Activated CD4-positive, alpha-beta memory T cell treated with anti-CD3 and anti-CD28 coated beads for 36 hours (primary cell): Measurements from ENCODE around the gene NME7. TPM values are rescaled to one million over a fixed set of nuclear protein-coding genes. Genes with fewer than 3 reads are reported as not detected.

ENCODE experiments used
- CTCF ChIA-PET: fragments of 350-600 bp; sonication (Branson Sonifier 250); formaldehyde crosslinking; loops from one replicate; lab custom pipeline; 2021; ENCODE audit warnings: antibody characterized with exemption, inconsistent platforms; lab: Charles Lee
- POLR2A ChIA-PET: fragments of 350-600 bp; sonication (Branson Sonifier 250); formaldehyde crosslinking; loops from one replicate; lab custom pipeline; 2021; ENCODE audit warnings: antibody characterized with exemption; lab: Charles Lee
- DNase-seq: peaks from one replicate; pipeline ENCODE4 v3.0.0-alpha.2; 2020
- H3K27ac Mint-ChIP-seq: one replicate; pipeline ENCODE4 v1.8.0; 2021; ENCODE audit warnings: mixed read lengths
- H3K27me3 Mint-ChIP-seq: one replicate; pipeline ENCODE4 v1.8.0; 2021; ENCODE audit warnings: mixed read lengths
- H3K36me3 Mint-ChIP-seq: one replicate; pipeline ENCODE4 v1.8.0; 2021; ENCODE audit warnings: mixed read lengths
- H3K4me1 Mint-ChIP-seq: one replicate; pipeline ENCODE4 v1.8.0; 2021; ENCODE audit warnings: low read depth, mixed read lengths
- H3K4me3 Mint-ChIP-seq: one replicate; pipeline ENCODE4 v1.8.0; 2021; ENCODE audit warnings: mild to moderate bottlenecking, mixed read lengths
- H3K9me3 Mint-ChIP-seq: one replicate; pipeline ENCODE4 v1.8.0; 2021; ENCODE audit warnings: mixed read lengths
- intact Hi-C: fragments of 100-400 bp; cut with micrococcal nuclease; formaldehyde crosslinking; loops from one replicate; pipeline ENCODE4 v1.15.1; 2023
- total RNA-seq, 2 experiments: library from RNA; stranded (reverse); gene quantifications; one replicate each; pipeline ENCODE4 v1.2.3, GENCODE V29; 2021

The NME7 gene
- total RNA-seq, 2 experiments from 2014 or later = 12.9 to 15.9 TPM

GRCh38 chr1:169107603-169108208 lies 259.9 kb downstream of the NME7 start:
- POLR2A ChIA-PET = interaction anchor here (0.6 to 0.7 kb wide), 2 partner anchors 109 to 870 kb away, joined by 3 to 5 read pairs; no protein-coding TSS in a partner anchor
- Mint-ChIP-seq H3K27me3 (peaks cover 29% of the 10 kb centered on the region), H3K36me3 (peaks cover 6% of the 10 kb centered on the region), H3K4me3 (peak overlapping the region; percentile 71), H3K4me1 (peaks cover 36% of the 10 kb centered on the region), H3K27ac (peak overlapping the region; percentile 79), H3K9me3 (no peaks in the 10 kb centered on the region)
- peak; percentile 51 for DNase-seq
- intact Hi-C loops = loop anchor here (2.0 to 10.0 kb wide), 7 partner anchors 31 to 687 kb away; partner anchors contain the start of genes METTL18 and SLC19A2
- CTCF ChIA-PET = interaction anchor here (0.7 to 2.0 kb wide), 3 partner anchors 9 to 505 kb away, joined by 3 to 8 read pairs (median 4); no protein-coding TSS in a partner anchor

GRCh38 chr1:169106921-169107602 lies 260.5 kb downstream of the NME7 start:
- intact Hi-C loops = loop anchor here (1.0 to 10.0 kb wide), 8 partner anchors 32 to 688 kb away; partner anchors contain the start of genes METTL18, NME7 and SLC19A2
- peaks cover 36% of the 10 kb centered on the region for H3K4me1 Mint-ChIP-seq
- peaks cover 1% of the 10 kb centered on the region for H3K36me3 Mint-ChIP-seq
- no peak for DNase-seq
- H3K4me3 Mint-ChIP-seq = peak overlapping the region; percentile 71
- H3K27me3 Mint-ChIP-seq = peaks cover 25% of the 10 kb centered on the region
- H3K9me3 Mint-ChIP-seq = no peaks in the 10 kb centered on the region
- ChIA-PET CTCF (interaction anchor here (0.7 to 2.0 kb wide), 4 partner anchors 10 to 504 kb away, joined by 3 to 8 read pairs (median 4); no protein-coding TSS in a partner anchor), POLR2A (interaction anchor here (0.6 to 0.7 kb wide), 2 partner anchors 109 to 870 kb away, joined by 3 to 5 read pairs; no protein-coding TSS in a partner anchor)
- H3K27ac Mint-ChIP-seq = peak overlapping the region; percentile 79

GRCh38 chr1:169106095-169106920 lies 261.3 kb downstream of the NME7 start, which contains the start of gene ATP1B1:
Gene ATP1B1 (plus strand): TSS chr1:169106690. CDS start chr1:169106830, 140 bp downstream.
- Mint-ChIP-seq H3K9me3 (no peaks in the 10 kb centered on the region), H3K4me1 (peaks cover 36% of the 10 kb centered on the region), H3K36me3 (no peaks in the 10 kb centered on the region), H3K27ac (peak within 1 kb of the TSS; percentile 79), H3K4me3 (peak within 1 kb of the TSS; percentile 71), H3K27me3 (peaks cover 24% of the 10 kb centered on the region)
- intact Hi-C loops = loop anchor here (1.0 to 10.0 kb wide), 8 partner anchors 32 to 688 kb away; partner anchors contain the start of genes METTL18, NME7 and SLC19A2
- peak; percentile 82 for DNase-seq
- ChIA-PET POLR2A (no interaction called here), CTCF (interaction anchor here (0.7 to 2.0 kb wide), 4 partner anchors 11 to 876 kb away, joined by 3 to 8 read pairs (median 3); no protein-coding TSS in a partner anchor)

GRCh38 chr1:169105434-169106094 lies 262.0 kb downstream of the NME7 start:
- ChIA-PET POLR2A (no interaction called here), CTCF (interaction anchor here (0.7 to 2.0 kb wide), 4 partner anchors 12 to 875 kb away, joined by 3 to 8 read pairs (median 3); no protein-coding TSS in a partner anchor)
- intact Hi-C loops = loop anchor here (1.0 to 10.0 kb wide), 8 partner anchors 33 to 689 kb away; partner anchors contain the start of genes METTL18, NME7 and SLC19A2
- no peaks in the 10 kb centered on the region for H3K36me3 Mint-ChIP-seq
- H3K4me3 Mint-ChIP-seq = peak overlapping the region; percentile 66
- H3K9me3 Mint-ChIP-seq = no peaks in the 10 kb centered on the region
- DNase-seq = peak; percentile 50
- no peak overlapping the region for H3K27ac Mint-ChIP-seq
- H3K27me3 Mint-ChIP-seq = peaks cover 24% of the 10 kb centered on the region
- peaks cover 30% of the 10 kb centered on the region for H3K4me1 Mint-ChIP-seq

DNA sequence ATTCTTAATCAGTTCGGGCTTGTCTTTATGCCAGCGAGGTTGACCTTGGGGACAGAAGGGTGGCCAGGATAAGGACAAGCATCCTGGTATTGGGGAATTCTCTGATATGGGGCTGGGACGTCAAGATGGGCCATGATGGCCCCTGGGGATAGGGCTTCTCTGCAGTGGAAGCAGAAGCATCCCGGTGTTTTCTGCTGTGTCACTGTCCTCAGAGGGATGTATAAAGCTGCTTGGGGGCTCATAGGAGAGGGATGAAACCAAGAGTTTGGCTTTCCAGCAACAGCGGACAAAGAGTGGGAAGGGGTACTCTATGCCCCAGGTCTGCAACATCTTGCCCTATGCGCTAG lies 262.5 kb downstream of the NME7 start:
- peak overlapping the region; percentile 66 for H3K4me3 Mint-ChIP-seq
- CTCF ChIA-PET = no interaction called here

GRCh38 chr1:169103480-169103893 lies 264.1 kb downstream of the NME7 start:
- intact Hi-C loops = loop anchor here (10.0 kb wide), 3 partner anchors 381 to 691 kb away; partner anchors contain the start of genes METTL18 and SLC19A2
- H3K4me3 Mint-ChIP-seq = no peak overlapping the region

More for the DNA sequence above, 262.5 kb downstream of the NME7 start:
- peaks cover 20% of the 10 kb centered on the region for H3K27me3 Mint-ChIP-seq
- no peak for DNase-seq
- H3K27ac Mint-ChIP-seq = no peak overlapping the region
- POLR2A ChIA-PET = no interaction called here
- H3K36me3 Mint-ChIP-seq = no peaks in the 10 kb centered on the region
- intact Hi-C loops = loop anchor here (5.0 to 10.0 kb wide), 4 partner anchors 57 to 690 kb away; partner anchors contain the start of genes METTL18 and SLC19A2
- no peaks in the 10 kb centered on the region for H3K9me3 Mint-ChIP-seq
- peaks cover 25% of the 10 kb centered on the region for H3K4me1 Mint-ChIP-seq

DNA sequence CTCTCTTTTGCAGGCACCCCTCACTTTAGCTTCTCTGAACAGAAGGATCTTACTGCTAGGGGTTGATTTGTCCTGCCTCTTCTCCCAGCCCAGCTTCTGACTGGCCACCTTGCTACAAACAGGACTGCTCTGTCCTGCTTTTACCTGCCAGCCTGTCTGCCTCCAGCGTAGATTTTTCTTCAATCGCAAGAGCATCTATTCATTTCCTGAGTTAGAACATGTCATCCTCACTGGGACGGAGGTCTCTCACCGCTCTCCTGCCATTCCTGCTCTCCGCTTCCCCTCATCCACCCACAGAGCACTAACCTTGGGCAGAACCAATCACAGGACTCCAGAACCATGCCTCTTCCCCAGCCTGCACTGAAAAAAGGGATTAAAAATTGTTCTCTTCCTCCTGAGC lies 264.6 kb downstream of the NME7 start:
- Mint-ChIP-seq H3K9me3 (no peaks in the 10 kb centered on the region), H3K27ac (no peak overlapping the region), H3K4me3 (no peak overlapping the region), H3K36me3 (no peaks in the 10 kb centered on the region), H3K27me3 (peaks cover 18% of the 10 kb centered on the region), H3K4me1 (peaks cover 10% of the 10 kb centered on the region)
- intact Hi-C loops = loop anchor here (10.0 kb wide), 3 partner anchors 382 to 692 kb away; partner anchors contain the start of genes METTL18 and SLC19A2
- CTCF ChIA-PET = no interaction called here
- POLR2A ChIA-PET = interaction anchor here (1.4 kb wide), 1 partner anchor 8 kb away, joined by 4 read pairs; no protein-coding TSS in a partner anchor
- DNase-seq = no peak

More at GRCh38 chr1:169103480-169103893, 264.1 kb downstream of the NME7 start:
- peaks cover 20% of the 10 kb centered on the region for H3K27me3 Mint-ChIP-seq
- no peak overlapping the region for H3K27ac Mint-ChIP-seq
- CTCF ChIA-PET = no interaction called here
- H3K36me3 Mint-ChIP-seq = no peaks in the 10 kb centered on the region
- H3K9me3 Mint-ChIP-seq = no peaks in the 10 kb centered on the region
- peaks cover 14% of the 10 kb centered on the region for H3K4me1 Mint-ChIP-seq
- POLR2A ChIA-PET = interaction anchor here (1.4 kb wide), 1 partner anchor 9 kb away, joined by 4 read pairs; no protein-coding TSS in a partner anchor
- no peak for DNase-seq

DNA sequence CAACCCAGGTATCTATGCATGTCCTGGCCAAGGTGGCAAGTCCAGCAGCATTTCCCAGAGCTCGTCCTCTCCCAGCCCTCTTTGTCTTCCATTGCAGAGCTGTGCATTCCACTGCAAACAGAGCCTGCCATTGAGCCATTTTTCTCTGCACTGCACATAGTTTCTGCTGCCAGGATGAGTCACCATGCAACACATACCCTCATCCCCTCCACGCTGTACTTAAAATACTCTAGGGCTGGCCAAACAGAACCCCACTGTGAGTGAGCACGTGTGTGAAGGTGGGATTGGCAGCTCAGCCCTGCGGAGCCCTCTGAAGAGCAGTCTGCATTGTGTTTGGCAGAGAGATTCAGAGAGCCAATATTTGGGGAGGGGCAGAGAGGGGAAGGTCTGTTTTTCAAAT lies 265.0 kb downstream of the NME7 start:
- CTCF ChIA-PET = no interaction called here
- peaks cover 14% of the 10 kb centered on the region for H3K27me3 Mint-ChIP-seq

GRCh38 chr1:169100651-169101088 lies 266.9 kb downstream of the NME7 start:
- ChIA-PET CTCF (no interaction called here), POLR2A (interaction anchor here (1.0 kb wide), 1 partner anchor 9 kb away, joined by 3 read pairs; no protein-coding TSS in a partner anchor)
- Mint-ChIP-seq H3K27me3 (peaks cover 11% of the 10 kb centered on the region), H3K9me3 (peaks cover 2% of the 10 kb centered on the region), H3K4me1 (no peaks in the 10 kb centered on the region), H3K4me3 (no peak overlapping the region), H3K36me3 (no peaks in the 10 kb centered on the region), H3K27ac (no peak overlapping the region)
- intact Hi-C loops = loop anchor here (10.0 kb wide), 3 partner anchors 384 to 694 kb away; partner anchors contain the start of genes METTL18 and SLC19A2
- no peak for DNase-seq

More for the DNA sequence above, 265.0 kb downstream of the NME7 start:
- no peaks in the 10 kb centered on the region for H3K36me3 Mint-ChIP-seq
- no peak for DNase-seq
- no peaks in the 10 kb centered on the region for H3K9me3 Mint-ChIP-seq
- POLR2A ChIA-PET = no interaction called here
- H3K4me3 Mint-ChIP-seq = no peak overlapping the region
- H3K27ac Mint-ChIP-seq = no peak overlapping the region
- peaks cover 6% of the 10 kb centered on the region for H3K4me1 Mint-ChIP-seq
- intact Hi-C loops = loop anchor here (10.0 kb wide), 3 partner anchors 382 to 692 kb away; partner anchors contain the start of genes METTL18 and SLC19A2

- ChIA-PET POLR2A (interaction anchor here (1.0 kb wide), 1 partner anchor 9 kb away, joined by 3 read pairs; no protein-coding TSS in a partner anchor), CTCF (no interaction called here)
- H3K27me3 Mint-ChIP-seq = peaks cover 14% of the 10 kb centered on the region
- no peak for DNase-seq
- intact Hi-C loops = loop anchor here (10.0 kb wide), 3 partner anchors 385 to 695 kb away; partner anchors contain the start of genes METTL18 and SLC19A2
- H3K9me3 Mint-ChIP-seq = peaks cover 4% of the 10 kb centered on the region
- H3K4me3 Mint-ChIP-seq = no peak overlapping the region
- no peaks in the 10 kb centered on the region for H3K36me3 Mint-ChIP-seq
- no peak overlapping the region for H3K27ac Mint-ChIP-seq
- no peaks in the 10 kb centered on the region for H3K4me1 Mint-ChIP-seq
Observed at GRCh38 chr1:169100208-169100607, 267.4 kb downstream of the NME7 start.
